NCI-H82 (cell line): Measurements from ENCODE around the gene OSGEPL1.
"Not testable (repeated sequence)": the region's sequence is repeated elsewhere in the genome, so short reads cannot be mapped to it uniquely, and the experiment has no call there.

Source experiments
- DNase-seq: peaks from one replicate; lab custom pipeline; 2025; lab: John Stamatoyannopoulos, UW

The OSGEPL1 gene

GRCh38 chr2:189729430-189729829, 33.2 kb downstream of the OSGEPL1 start:
- no peak for DNase-seq

DNA sequence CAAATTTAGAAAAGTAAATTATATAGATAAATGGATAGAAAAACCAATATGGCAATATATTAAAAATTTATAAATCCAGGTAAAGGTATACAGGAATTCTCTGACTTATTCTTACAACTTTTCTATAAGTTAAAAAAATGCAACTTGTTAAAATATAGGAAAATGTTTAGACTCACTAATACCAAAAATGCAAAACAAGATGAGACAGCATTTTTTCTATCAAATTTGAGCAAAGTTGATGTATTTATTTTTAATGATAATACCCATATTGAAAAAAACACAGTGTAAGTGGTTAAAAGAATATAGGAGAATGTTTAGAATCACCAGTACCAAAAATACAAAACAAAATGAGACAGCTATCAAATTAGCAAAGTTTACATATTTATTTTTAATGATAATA, 35.7 kb downstream of the OSGEPL1 start:
- DNase-seq = no peak

- DNase-seq = no peak
Measured at GRCh38 chr2:189726271-189726670, 36.3 kb downstream of the OSGEPL1 start.

DNA sequence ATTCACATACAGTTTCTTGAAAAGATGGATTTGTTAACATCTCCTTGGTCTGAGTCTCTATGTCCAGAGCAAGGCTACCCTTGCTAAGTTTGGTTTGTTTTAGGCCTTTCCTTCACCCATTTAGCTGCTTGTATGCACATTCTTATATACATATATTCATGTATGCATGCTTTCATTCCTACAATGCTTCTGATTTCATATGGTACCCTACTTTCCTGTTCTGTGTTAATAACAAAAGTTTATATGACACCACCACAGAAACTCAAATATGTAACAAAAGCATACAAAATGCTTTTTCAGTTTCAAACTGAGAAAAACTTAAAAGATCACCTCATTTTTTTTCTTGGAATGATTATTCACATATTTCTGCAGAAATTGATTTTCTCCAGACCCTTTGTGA, 39.4 kb downstream of the OSGEPL1 start:
- DNase-seq = no peak

DNA sequence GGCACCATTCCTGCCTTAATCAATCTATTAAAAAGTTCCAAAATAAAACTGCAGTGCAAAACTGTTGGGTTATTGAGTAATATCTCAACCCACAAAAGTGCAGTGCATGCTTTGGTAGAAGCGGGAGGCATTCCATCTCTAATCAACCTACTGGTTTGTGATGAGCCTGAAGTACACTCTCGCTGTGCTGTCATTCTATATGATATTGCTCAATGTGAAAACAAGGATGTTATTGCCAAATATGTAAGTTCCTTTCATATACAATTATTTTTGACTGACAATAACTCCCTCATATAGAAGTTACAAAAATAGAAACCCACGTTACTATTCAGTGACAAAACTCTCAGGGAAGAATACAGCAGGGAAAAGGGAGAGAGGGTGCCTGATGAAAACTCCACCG, 43.0 kb downstream of the OSGEPL1 start:
- no peak for DNase-seq

GRCh38 chr2:189717593-189717992, 45.0 kb downstream of the OSGEPL1 start:
- DNase-seq = not testable (repeated sequence)

- DNase-seq = no peak
Measured at GRCh38 chr2:189709501-189710221, 52.9 kb downstream of the OSGEPL1 start.

- peak; percentile 23 for DNase-seq
Measured at GRCh38 chr2:189702071-189702470, 60.5 kb downstream of the OSGEPL1 start.

GRCh38 chr2:189700681-189701080, 61.9 kb downstream of the OSGEPL1 start:
- DNase-seq = no peak

GRCh38 chr2:189698020-189698887, 64.3 kb downstream of the OSGEPL1 start:
- peak; percentile 52 for DNase-seq
